GM23338 (cell line): ENCODE measurements around the gene DRD2. TPM values are rescaled to one million over a fixed set of nuclear protein-coding genes. Genes with fewer than 3 reads are reported as not detected.

Experiments used
- ATAC-seq: fragments of 200-7000 bp; cut with Tn5 transposase; 3 replicates; pipeline ENCODE4 v1.9.1; 2020
- DNase-seq: peaks from one replicate; pipeline ENCODE4 v3.0.0-alpha.2; 2015; ENCODE audit warnings: low spot score
- H2AFZ ChIP-seq: fragments of 200-600 bp; sonication (generic); 2 replicates; pipeline ENCODE4 v1.8.0; 2016; ENCODE audit warnings: antibody characterized with exemption, mild to moderate bottlenecking, moderate library complexity
- H3F3A ChIP-seq: fragments of 200-600 bp; sonication (generic); replicated peaks from 2 replicates; pipeline ENCODE4 v1.8.0; 2017; ENCODE audit warnings: antibody characterized with exemption, mixed run types, low read depth
- H3K27ac ChIP-seq: fragments of 200-600 bp; sonication (generic); 2 replicates; pipeline ENCODE4 v1.6.1; 2016; ENCODE audit warnings: low read depth
- H3K27me3 ChIP-seq: fragments of 200-600 bp; sonication (generic); 2 replicates; pipeline ENCODE4 v1.8.0; 2016; ENCODE audit warnings: mild to moderate bottlenecking, mixed run types, moderate library complexity; ENCODE audit not compliant: insufficient read depth
- H3K36me3 ChIP-seq: fragments of 200-600 bp; sonication (generic); 2 replicates; pipeline ENCODE4 v1.8.0; 2016; ENCODE audit warnings: mild to moderate bottlenecking; ENCODE audit not compliant: insufficient read depth
- H3K4me1 ChIP-seq: fragments of 200-600 bp; sonication (generic); 2 replicates; pipeline ENCODE4 v1.8.0; 2016; ENCODE audit warnings: mild to moderate bottlenecking, moderate library complexity; ENCODE audit not compliant: insufficient read depth
- H3K4me2 ChIP-seq: fragments of 200-600 bp; sonication (generic); 2 replicates; pipeline ENCODE4 v1.7.1; 2017; ENCODE audit warnings: mixed run types
- H3K4me3 ChIP-seq: fragments of 200-600 bp; sonication (generic); 2 replicates; pipeline ENCODE4 v1.6.1; 2016; ENCODE audit warnings: mixed run types
- H3K79me2 ChIP-seq: fragments of 200-600 bp; sonication (generic); replicated peaks from 2 replicates; pipeline ENCODE4 v1.8.0; 2017; ENCODE audit warnings: mild to moderate bottlenecking; ENCODE audit not compliant: insufficient read depth
- H3K9me2 ChIP-seq: fragments of 200-600 bp; sonication (generic); 2 replicates; pipeline ENCODE4 v1.8.0; 2017; ENCODE audit not compliant: insufficient read depth
- H4K20me1 ChIP-seq: fragments of 200-600 bp; sonication (generic); replicated peaks from 2 replicates; pipeline ENCODE4 v1.8.0; 2017; ENCODE audit warnings: mild to moderate bottlenecking; ENCODE audit not compliant: insufficient read depth
- H3K27ac Mint-ChIP-seq: 2 replicates; pipeline ENCODE4 v1.8.0; 2020; ENCODE audit warnings: inconsistent platforms, mild to moderate bottlenecking, moderate library complexity, mixed read lengths
- H3K27me3 Mint-ChIP-seq: 3 replicates; pipeline ENCODE4 v1.8.0; 2022; ENCODE audit warnings: low read depth, mild to moderate bottlenecking, moderate library complexity, mixed read lengths, inconsistent platforms; ENCODE audit not compliant: insufficient read depth, poor library complexity
- H3K36me3 Mint-ChIP-seq: 3 replicates; pipeline ENCODE4 v1.8.0; 2021; ENCODE audit warnings: low read depth, mild to moderate bottlenecking, inconsistent platforms, moderate library complexity, mixed read lengths
- H3K4me1 Mint-ChIP-seq: 3 replicates; pipeline ENCODE4 v1.8.0; 2020; ENCODE audit warnings: mild to moderate bottlenecking, inconsistent platforms, mixed read lengths
- H3K4me3 Mint-ChIP-seq: 3 replicates; pipeline ENCODE4 v1.8.0; 2021; ENCODE audit warnings: moderate library complexity, mild to moderate bottlenecking, inconsistent platforms, mixed read lengths
- H3K9me3 Mint-ChIP-seq: 3 replicates; pipeline ENCODE4 v1.8.0; 2020; ENCODE audit warnings: moderate library complexity, mild to moderate bottlenecking, inconsistent platforms, mixed read lengths
- EZH2 ChIP-seq: fragments of 200-600 bp; sonication (generic); IDR thresholded peaks from one replicate; pipeline ENCODE4 v1.8.0; 2017; ENCODE audit warnings: antibody characterized with exemption, mild to moderate bottlenecking, low read depth; ENCODE audit not compliant: unreplicated experiment
- EZH2phosphoT487 ChIP-seq: fragments of 200-600 bp; sonication (generic); IDR thresholded peaks from one replicate; pipeline ENCODE4 v1.8.1; 2018; ENCODE audit warnings: antibody characterized with exemption; ENCODE audit not compliant: unreplicated experiment
- JUNB ChIP-seq: IDR thresholded peaks from one replicate; pipeline ENCODE4 v1.6.1; 2016; ENCODE audit warnings: antibody characterized with exemption; ENCODE audit not compliant: unreplicated experiment
- POLR2AphosphoS5 ChIP-seq: IDR thresholded peaks from 2 replicates; pipeline ENCODE4 v1.6.1; 2016; ENCODE audit warnings: antibody characterized with exemption, low read depth
- REST ChIP-seq: IDR thresholded peaks from one replicate; pipeline ENCODE4 v1.6.1; 2018; ENCODE audit warnings: antibody characterized with exemption; ENCODE audit not compliant: unreplicated experiment
- STAT1 ChIP-seq: IDR thresholded peaks from one replicate; pipeline ENCODE4 v1.6.1; 2016; ENCODE audit warnings: antibody characterized with exemption; ENCODE audit not compliant: unreplicated experiment
- ZNF114 ChIP-seq: fragments of 250-450 bp; sonication (Bioruptor Pico); IDR thresholded peaks from 2 replicates; pipeline ENCODE4 v1.5.0; 2020; ENCODE audit warnings: mild to moderate bottlenecking, moderate library complexity
- ZNF331 ChIP-seq: fragments of 250-450 bp; sonication (Bioruptor Pico); IDR thresholded peaks from 2 replicates; pipeline ENCODE4 v1.5.0; 2020; ENCODE audit warnings: low read depth, mild to moderate bottlenecking, moderate library complexity
- ZNF462 ChIP-seq: fragments of 250-450 bp; sonication (Bioruptor Pico); IDR thresholded peaks from 2 replicates; pipeline ENCODE4 v1.5.0; 2020; ENCODE audit warnings: mild to moderate bottlenecking, moderate library complexity
- polyA plus RNA-seq: library from polyadenylated mRNA; unstranded; fragments of >200 nt; fragmentation: Nextera tagmentation; extraction: Ambion mirVana; gene quantifications from 2 replicates; pipeline ENCODE4 v1.2.1, GENCODE V29; 2016
- total RNA-seq: library from RNA; depleted of rRNA; stranded (reverse); fragments of >200 nt; shearing (Covaris generic); gene quantifications from 2 replicates; pipeline ENCODE4 v1.2.3, GENCODE V29; 2014
- TF ChIP-seq, protein P1 (sequence below): IDR thresholded peaks from 2 replicates; pipeline ENCODE4 v1.6.1; 2016; ENCODE audit warnings: antibody characterized with exemption

DRD2 gene
- total and polyA plus RNA-seq, 2 experiments from 2014 or later, result 0.21 to 0.66 TPM

DNA sequence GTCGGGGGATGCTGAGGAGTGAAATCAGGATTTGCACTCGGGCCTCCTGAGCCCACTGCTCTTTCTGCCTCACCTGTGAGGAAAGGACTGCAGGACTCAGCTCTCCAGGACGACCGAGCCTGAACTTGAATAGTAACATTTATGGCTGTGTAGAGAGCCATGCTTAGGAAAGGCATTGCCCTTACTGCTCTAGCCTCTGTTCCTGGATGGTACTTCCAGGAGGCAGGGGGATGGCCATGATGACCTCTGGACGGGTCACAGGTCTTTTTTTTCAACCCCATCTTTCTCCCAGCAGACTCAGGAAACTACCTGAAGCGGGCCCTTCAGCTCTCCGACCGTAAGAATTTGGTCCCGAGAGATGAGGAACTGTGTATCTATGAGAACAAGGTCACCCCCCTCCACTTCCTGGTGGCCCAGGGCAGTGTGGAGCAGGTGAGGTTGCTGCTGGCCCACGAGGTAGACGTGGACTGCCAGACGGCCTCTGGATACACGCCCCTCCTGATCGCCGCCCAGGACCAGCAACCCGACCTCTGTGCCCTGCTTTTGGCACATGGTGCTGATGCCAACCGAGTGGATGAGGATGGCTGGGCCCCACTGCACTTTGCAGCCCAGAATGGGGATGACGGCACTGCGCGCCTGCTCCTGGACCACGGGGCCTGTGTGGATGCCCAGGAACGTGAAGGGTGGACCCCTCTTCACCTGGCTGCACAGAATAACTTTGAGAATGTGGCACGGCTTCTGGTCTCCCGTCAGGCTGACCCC is 76.3 kb downstream of the DRD2 start:
- no peak for TF ChIP-seq ZNF114
- no peak for DNase-seq
- Histone ChIP-seq H3K4me1 (no peaks in the 10 kb centered on the region), H3K27ac (no peak overlapping the region), H4K20me1 (no peaks in the 10 kb centered on the region), H3K79me2 (no peaks in the 10 kb centered on the region), H3K9me2 (no peaks in the 10 kb centered on the region), H3K4me2 (no peak overlapping the region), H3K36me3 (no peaks in the 10 kb centered on the region), H3K4me3 (no peak overlapping the region), H2AFZ (no peak overlapping the region), H3K27me3 (no peaks in the 10 kb centered on the region), H3F3A (no peaks in the 10 kb centered on the region)
- Mint-ChIP-seq H3K4me1 (no peaks in the 10 kb centered on the region), H3K27me3 (peaks cover 6% of the 10 kb centered on the region), H3K36me3 (no peaks in the 10 kb centered on the region), H3K4me3 (no peak overlapping the region), H3K9me3 (no peaks in the 10 kb centered on the region), H3K27ac (no peak overlapping the region)
- ATAC-seq, result no peak

- DNase-seq (no peak), ATAC-seq (no peak)
- H3K79me2 ChIP-seq, result no peaks in the 10 kb centered on the region
- no peaks in the 10 kb centered on the region for H3K36me3 ChIP-seq
- Mint-ChIP-seq H3K36me3 (no peaks in the 10 kb centered on the region), H3K9me3 (no peaks in the 10 kb centered on the region), H3K27ac (no peak overlapping the region), H3K4me1 (no peaks in the 10 kb centered on the region), H3K27me3 (peaks cover 6% of the 10 kb centered on the region), H3K4me3 (no peak overlapping the region)
- no peaks in the 10 kb centered on the region for H3F3A ChIP-seq
- H2AFZ ChIP-seq, result no peak overlapping the region
- no peak overlapping the region for H3K27ac ChIP-seq
- H3K4me1 ChIP-seq, result no peaks in the 10 kb centered on the region
- H3K27me3 ChIP-seq, result no peaks in the 10 kb centered on the region
- H3K4me3 ChIP-seq, result no peak overlapping the region
- no peaks in the 10 kb centered on the region for H4K20me1 ChIP-seq
- no peak overlapping the region for H3K4me2 ChIP-seq
- H3K9me2 ChIP-seq, result no peaks in the 10 kb centered on the region
- TF ChIP-seq ZNF462 (CRISPR knock-in tag), result no peak
- TF ChIP-seq, protein P1, sequence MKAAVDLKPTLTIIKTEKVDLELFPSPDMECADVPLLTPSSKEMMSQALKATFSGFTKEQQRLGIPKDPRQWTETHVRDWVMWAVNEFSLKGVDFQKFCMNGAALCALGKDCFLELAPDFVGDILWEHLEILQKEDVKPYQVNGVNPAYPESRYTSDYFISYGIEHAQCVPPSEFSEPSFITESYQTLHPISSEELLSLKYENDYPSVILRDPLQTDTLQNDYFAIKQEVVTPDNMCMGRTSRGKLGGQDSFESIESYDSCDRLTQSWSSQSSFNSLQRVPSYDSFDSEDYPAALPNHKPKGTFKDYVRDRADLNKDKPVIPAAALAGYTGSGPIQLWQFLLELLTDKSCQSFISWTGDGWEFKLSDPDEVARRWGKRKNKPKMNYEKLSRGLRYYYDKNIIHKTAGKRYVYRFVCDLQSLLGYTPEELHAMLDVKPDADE, result no peak
- TF ChIP-seq POLR2AphosphoS5, result no peak
- no peak for TF ChIP-seq ZNF114
- TF ChIP-seq EZH2, result no peak
- no peak for TF ChIP-seq EZH2phosphoT487
- TF ChIP-seq JUNB, result no peak
- TF ChIP-seq ZNF331 (CRISPR knock-in tag), result no peak
- no peak for TF ChIP-seq REST
- no peak for TF ChIP-seq STAT1
Measured at GRCh38 chr11:113397821-113398220, 77.4 kb downstream of the DRD2 start.
